ENCODE data around the gene DISP3.

DISP3 gene

DNA sequence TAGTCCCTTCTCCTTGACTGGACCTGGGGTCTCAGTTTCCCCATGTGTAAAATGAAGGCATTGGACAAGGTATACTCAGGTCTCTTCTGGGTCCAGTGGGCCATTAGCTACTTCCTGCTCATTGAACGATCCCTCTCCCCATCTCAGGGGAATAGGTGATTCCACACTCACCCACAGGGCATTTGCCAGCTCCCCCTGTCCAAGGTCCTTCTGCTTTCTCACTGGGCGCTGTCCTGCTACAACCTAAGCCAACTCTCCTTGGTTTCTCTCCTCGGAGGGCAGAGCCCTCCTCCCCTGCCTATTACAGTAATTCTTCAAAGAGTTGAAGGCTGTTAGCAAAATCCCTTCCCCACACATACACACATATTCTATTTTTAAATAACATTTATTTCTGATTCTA, 16.6 kb downstream of the DISP3 start:
- H3K4me3 ChIP-seq (ENCODE audit: low read length) = no peak overlapping the region
- H3K4me1 ChIP-seq (ENCODE audit: control insufficient read depth, insufficient read depth, low read length) = no peaks in the 10 kb centered on the region
- no peak overlapping the region for H3K9ac ChIP-seq (ENCODE audit: low read length)
- no peak overlapping the region for H3K27ac ChIP-seq (ENCODE audit: low read depth, low read length)
- no peaks in the 10 kb centered on the region for H3K27me3 ChIP-seq (ENCODE audit: control insufficient read depth, insufficient read depth, low read length)
- H3K36me3 ChIP-seq (ENCODE audit: control insufficient read depth, insufficient read depth, low read length) = no peaks in the 10 kb centered on the region

DNA sequence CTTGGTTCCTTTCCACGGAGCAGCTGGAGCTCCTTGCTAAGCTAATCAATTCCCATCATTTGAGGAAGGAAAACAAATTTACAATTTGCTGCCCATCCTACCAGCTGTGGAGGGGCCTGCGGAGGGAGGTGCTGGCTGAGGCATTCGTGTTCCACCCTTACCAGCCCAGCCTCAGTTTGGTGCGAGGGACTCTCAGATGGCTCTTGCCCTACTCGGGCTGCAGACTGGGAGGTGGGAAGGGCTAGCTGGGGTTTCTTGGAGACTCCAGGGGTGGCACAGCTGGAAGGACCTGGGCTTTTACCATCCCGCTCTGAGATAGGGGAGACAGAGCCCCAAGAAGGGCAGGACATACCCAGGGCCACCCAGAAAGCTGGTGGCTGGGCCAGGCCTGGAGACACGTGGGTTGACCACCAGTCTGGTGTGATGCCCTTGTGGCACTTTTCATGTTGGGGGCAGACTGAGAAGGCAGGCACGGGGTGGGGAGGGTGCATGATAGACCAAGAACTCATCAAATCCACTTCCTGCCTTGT, 17.7 kb downstream of the DISP3 start:
- H3K27me3 ChIP-seq (ENCODE audit: control insufficient read depth, insufficient read depth, low read length) = no peaks in the 10 kb centered on the region
- no peak overlapping the region for H3K9ac ChIP-seq (ENCODE audit: low read length)
- H3K4me1 ChIP-seq (ENCODE audit: control insufficient read depth, insufficient read depth, low read length) = no peaks in the 10 kb centered on the region
- no peaks in the 10 kb centered on the region for H3K36me3 ChIP-seq (ENCODE audit: control insufficient read depth, insufficient read depth, low read length)
- no peak overlapping the region for H3K27ac ChIP-seq (ENCODE audit: low read depth, low read length)
- H3K4me3 ChIP-seq (ENCODE audit: low read length) = no peak overlapping the region

DNA sequence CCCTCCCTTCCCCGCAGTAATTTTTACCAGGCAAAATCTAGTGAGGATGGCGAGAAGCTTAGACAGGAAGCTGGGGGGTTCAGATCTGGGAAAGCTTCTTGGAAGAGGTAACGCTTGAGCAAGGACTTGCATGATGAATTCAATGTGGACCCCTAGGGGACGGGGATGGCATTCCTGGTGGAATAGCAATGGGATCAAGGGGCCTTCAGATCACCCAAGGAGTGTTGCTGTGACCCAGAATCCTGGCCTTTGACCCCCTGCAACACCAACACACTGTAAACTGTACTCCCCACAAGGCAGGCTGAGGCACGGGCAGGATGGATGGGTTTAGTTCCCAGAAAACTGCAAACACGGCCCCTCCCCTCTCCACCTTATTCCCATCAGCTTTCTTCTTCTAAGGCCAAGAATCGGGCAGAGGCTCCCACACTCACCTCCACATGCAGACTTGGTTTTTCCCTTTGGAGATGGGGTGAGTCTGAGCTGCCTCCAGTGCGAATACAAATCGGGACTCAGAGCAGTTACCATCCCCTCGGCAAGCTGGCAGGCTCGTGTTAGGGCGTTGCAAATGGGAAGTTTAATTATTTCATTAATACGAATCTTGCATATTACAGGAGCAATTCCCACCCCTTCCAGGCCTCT, 20.1 kb downstream of the DISP3 start:
- no peaks in the 10 kb centered on the region for H3K4me1 ChIP-seq (ENCODE audit: control insufficient read depth, insufficient read depth, low read length)
- no peak overlapping the region for H3K4me3 ChIP-seq (ENCODE audit: low read length)
- no peak overlapping the region for H3K9ac ChIP-seq (ENCODE audit: low read length)
- H3K36me3 ChIP-seq (ENCODE audit: control insufficient read depth, insufficient read depth, low read length) = no peaks in the 10 kb centered on the region
- no peaks in the 10 kb centered on the region for H3K27me3 ChIP-seq (ENCODE audit: control insufficient read depth, insufficient read depth, low read length)
- H3K27ac ChIP-seq (ENCODE audit: low read depth, low read length) = no peak overlapping the region

DNA sequence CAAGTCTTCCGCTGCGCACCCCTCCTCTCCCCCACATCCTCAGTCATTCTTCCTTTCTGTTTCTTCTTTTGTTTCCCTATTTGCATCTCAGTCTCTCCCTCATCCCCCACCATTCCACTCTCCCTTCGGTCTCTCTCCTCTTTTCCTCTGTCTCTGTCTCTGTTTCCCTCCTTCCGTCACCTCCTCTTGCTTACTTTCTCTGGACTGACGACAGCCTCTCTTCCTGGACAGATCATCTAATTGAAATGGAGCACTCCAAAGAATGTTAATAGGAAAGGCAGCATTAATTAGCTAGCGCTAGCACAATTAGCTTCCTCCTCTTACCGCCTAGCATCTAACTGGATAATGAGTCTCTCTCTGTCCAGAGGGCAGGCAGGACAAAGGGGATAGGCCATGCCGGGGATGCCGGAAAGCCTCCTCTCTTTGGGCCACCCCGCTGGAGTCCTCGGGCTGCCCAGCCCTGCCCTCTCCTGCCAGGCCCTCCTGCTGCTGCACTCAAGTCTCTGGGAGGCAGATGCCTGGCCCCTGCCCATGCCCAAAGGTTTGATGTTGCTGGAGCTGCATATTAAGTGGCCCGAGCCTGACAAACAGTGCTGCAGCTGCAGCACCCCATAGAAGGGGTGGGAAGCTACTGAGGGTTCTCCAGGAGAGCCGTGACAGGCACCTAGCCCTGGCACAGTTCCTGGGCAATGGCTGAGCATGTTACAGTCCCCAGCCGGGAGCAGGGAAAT, 20.8 kb downstream of the DISP3 start:
- no peaks in the 10 kb centered on the region for H3K27me3 ChIP-seq (ENCODE audit: control insufficient read depth, insufficient read depth, low read length)
- H3K27ac ChIP-seq (ENCODE audit: low read depth, low read length) = no peak overlapping the region
- H3K4me3 ChIP-seq (ENCODE audit: low read length) = no peak overlapping the region

DNA sequence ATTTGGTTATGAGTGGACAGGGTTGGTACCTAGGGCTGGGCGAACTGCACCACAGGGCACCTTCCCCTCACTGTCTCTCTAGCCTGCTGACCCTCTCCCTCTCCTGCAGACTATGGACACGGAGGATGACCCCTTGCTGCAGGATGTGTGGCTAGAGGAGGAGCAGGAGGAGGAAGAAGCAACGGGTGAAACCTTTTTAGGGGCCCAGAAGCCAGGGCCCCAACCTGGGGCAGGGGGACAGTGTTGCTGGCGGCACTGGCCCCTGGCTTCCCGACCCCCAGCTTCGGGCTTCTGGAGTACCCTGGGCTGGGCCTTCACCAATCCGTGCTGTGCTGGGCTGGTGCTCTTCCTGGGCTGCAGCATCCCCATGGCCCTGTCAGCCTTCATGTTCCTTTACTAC, 21.9 kb downstream of the DISP3 start:
- H3K4me3 ChIP-seq (ENCODE audit: low read length) = no peak overlapping the region
- H3K27ac ChIP-seq (ENCODE audit: low read depth, low read length) = no peak overlapping the region
- no peaks in the 10 kb centered on the region for H3K27me3 ChIP-seq (ENCODE audit: control insufficient read depth, insufficient read depth, low read length)
- no peak overlapping the region for H3K9ac ChIP-seq (ENCODE audit: low read length)
- H3K4me1 ChIP-seq (ENCODE audit: control insufficient read depth, insufficient read depth, low read length) = no peaks in the 10 kb centered on the region
- no peaks in the 10 kb centered on the region for H3K36me3 ChIP-seq (ENCODE audit: control insufficient read depth, insufficient read depth, low read length)

More for the DNA sequence above, 20.8 kb downstream of the DISP3 start:
- H3K36me3 ChIP-seq (ENCODE audit: control insufficient read depth, insufficient read depth, low read length) = no peaks in the 10 kb centered on the region
- no peaks in the 10 kb centered on the region for H3K4me1 ChIP-seq (ENCODE audit: control insufficient read depth, insufficient read depth, low read length)
- no peak overlapping the region for H3K9ac ChIP-seq (ENCODE audit: low read length)

DNA sequence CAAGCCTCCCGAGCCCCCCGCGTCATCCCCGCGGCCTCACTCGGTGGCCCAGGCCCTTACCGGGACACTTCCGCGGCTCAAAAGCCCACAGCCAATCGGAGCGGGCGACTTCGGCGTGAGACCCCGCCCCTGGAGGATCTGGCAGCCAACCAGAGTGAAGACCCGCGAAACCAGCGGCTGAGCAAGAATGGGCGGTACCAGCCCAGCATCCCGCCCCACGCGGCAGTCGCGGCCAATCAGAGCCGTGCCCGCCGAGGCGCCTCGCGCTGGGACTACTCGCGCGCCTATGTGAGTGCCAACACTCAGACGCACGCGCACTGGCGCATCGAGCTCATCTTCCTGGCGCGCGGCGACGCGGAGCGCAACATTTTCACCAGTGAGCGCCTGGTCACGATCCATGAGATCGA, 22.5 kb downstream of the DISP3 start:
- Histone ChIP-seq H3K4me3 (ENCODE audit: low read length) (no peak overlapping the region), H3K27me3 (ENCODE audit: control insufficient read depth, insufficient read depth, low read length) (no peaks in the 10 kb centered on the region), H3K4me1 (ENCODE audit: control insufficient read depth, insufficient read depth, low read length) (no peaks in the 10 kb centered on the region), H3K36me3 (ENCODE audit: control insufficient read depth, insufficient read depth, low read length) (no peaks in the 10 kb centered on the region), H3K27ac (ENCODE audit: low read depth, low read length) (no peak overlapping the region), H3K9ac (ENCODE audit: low read length) (no peak overlapping the region)

DNA sequence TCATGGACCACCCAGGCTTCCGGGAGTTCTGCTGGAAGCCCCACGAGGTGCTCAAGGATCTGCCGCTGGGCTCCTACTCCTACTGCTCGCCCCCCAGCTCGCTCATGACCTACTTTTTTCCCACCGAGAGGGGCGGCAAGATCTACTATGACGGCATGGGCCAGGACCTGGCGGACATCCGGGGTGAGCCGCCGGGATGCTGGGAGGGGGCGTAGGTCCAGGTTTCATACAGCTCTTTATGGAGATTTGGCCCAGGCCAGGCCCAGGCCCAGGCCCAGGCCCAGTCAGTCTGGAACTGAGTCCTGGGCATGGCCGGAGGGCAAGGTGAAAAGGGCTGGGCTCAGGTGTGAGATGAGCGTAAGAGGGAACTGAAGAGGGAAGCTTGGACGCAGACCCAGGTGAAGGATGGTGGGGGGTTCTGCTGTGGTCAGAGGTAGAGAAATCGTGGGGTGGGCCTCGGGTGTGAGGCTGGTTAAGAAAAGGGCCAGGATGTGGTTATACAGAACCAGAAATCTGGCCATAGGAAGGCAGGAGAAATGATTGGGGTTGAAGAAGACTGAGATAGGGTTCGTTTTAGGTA, 23.0 kb downstream of the DISP3 start:
- Histone ChIP-seq H3K27ac (ENCODE audit: low read depth, low read length) (no peak overlapping the region), H3K9ac (ENCODE audit: low read length) (no peak overlapping the region), H3K4me1 (ENCODE audit: control insufficient read depth, insufficient read depth, low read length) (no peaks in the 10 kb centered on the region), H3K4me3 (ENCODE audit: low read length) (no peak overlapping the region), H3K27me3 (ENCODE audit: control insufficient read depth, insufficient read depth, low read length) (no peaks in the 10 kb centered on the region), H3K36me3 (ENCODE audit: control insufficient read depth, insufficient read depth, low read length) (no peaks in the 10 kb centered on the region)

DNA sequence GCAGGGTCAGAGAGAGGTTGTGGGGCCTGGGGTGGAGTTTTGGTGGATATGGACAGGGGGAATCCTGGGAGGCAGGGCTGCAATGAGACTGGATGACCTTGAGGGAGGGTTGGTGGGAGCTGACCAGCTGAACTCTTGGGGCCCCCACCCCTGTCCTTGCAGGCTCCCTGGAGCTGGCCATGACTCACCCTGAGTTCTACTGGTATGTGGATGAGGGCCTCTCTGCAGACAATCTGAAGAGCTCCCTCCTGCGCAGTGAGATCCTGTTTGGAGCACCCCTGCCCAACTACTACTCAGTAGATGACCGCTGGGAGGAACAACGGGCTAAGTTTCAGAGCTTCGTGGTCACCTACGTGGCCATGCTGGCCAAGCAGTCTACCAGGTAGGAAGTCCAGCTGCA, 23.6 kb downstream of the DISP3 start:
- Histone ChIP-seq H3K4me1 (ENCODE audit: control insufficient read depth, insufficient read depth, low read length) (no peaks in the 10 kb centered on the region), H3K36me3 (ENCODE audit: control insufficient read depth, insufficient read depth, low read length) (no peaks in the 10 kb centered on the region), H3K4me3 (ENCODE audit: low read length) (no peak overlapping the region), H3K27me3 (ENCODE audit: control insufficient read depth, insufficient read depth, low read length) (no peaks in the 10 kb centered on the region), H3K9ac (ENCODE audit: low read length) (no peak overlapping the region), H3K27ac (ENCODE audit: low read depth, low read length) (no peak overlapping the region)

DNA sequence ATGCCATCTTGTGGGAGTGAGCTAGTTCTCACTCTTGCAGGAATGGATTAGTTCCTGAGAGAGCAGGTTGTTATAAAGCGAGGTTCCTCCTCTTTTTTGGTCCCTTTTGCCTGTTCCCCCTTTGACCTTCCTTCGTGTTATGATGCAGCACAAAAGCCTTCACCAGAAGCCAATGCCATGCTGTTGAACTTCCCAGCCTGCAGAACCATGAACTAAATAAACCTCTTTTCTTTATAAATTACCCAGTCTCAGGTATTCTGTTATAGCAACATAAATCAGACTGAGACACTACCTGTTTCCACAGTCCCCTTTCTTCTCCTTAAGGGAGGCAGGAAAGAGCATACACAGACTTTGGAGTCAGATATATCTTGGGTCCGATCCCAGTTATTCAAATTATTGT, 25.6 kb downstream of the DISP3 start:
- Histone ChIP-seq H3K4me3 (ENCODE audit: low read length) (no peak overlapping the region), H3K9ac (ENCODE audit: low read length) (no peak overlapping the region), H3K36me3 (ENCODE audit: control insufficient read depth, insufficient read depth, low read length) (no peaks in the 10 kb centered on the region), H3K4me1 (ENCODE audit: control insufficient read depth, insufficient read depth, low read length) (no peaks in the 10 kb centered on the region), H3K27ac (ENCODE audit: low read depth, low read length) (no peak overlapping the region), H3K27me3 (ENCODE audit: control insufficient read depth, insufficient read depth, low read length) (no peaks in the 10 kb centered on the region)

DNA sequence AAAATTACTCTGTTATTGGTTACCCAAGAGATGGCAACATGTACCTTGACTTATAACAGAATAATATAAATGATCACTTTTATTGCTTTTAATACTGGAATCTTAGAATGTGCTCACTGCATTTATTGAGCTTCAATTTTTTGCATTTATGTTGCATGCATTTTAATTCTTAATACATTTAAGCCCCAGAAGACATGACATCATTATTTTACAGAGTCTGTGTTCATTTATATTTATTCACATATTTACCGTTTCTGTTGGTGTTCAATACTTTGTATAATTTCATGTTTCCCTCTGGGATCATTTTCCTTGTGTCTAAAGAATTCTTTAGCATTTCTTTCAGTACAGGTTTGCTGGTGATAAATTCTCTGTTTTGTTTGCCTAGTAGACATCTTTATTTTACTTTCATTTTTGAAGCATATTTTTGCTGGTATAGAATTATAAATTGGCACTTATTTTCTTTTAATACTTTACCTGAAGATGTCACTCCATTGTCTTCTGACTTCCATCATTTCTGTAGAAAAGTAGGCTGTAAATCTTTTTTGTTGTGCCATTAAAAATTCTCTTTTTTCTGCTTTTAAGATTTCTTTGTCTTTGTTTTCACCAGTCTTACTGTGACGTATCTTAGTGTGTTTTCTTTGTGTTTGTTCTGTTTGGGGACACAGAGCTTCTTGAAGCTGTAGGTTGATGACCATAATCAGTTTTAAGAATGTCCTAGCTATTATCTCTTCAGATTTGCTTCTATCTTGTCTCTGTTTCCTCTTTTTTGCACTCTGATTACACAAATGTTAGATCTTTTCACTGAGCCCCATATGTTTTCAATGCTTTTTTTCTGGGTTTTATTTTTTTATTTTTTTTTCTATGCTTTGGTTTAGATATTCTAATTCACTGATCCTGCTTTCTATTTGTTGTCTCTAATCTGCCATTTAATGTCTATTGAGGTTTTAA, 26.9 kb downstream of the DISP3 start:
- Histone ChIP-seq H3K27me3 (ENCODE audit: control insufficient read depth, insufficient read depth, low read length) (no peaks in the 10 kb centered on the region), H3K4me3 (ENCODE audit: low read length) (no peak overlapping the region), H3K36me3 (ENCODE audit: control insufficient read depth, insufficient read depth, low read length) (no peaks in the 10 kb centered on the region), H3K9ac (ENCODE audit: low read length) (no peak overlapping the region), H3K4me1 (ENCODE audit: control insufficient read depth, insufficient read depth, low read length) (no peaks in the 10 kb centered on the region), H3K27ac (ENCODE audit: low read depth, low read length) (no peak overlapping the region)

DNA sequence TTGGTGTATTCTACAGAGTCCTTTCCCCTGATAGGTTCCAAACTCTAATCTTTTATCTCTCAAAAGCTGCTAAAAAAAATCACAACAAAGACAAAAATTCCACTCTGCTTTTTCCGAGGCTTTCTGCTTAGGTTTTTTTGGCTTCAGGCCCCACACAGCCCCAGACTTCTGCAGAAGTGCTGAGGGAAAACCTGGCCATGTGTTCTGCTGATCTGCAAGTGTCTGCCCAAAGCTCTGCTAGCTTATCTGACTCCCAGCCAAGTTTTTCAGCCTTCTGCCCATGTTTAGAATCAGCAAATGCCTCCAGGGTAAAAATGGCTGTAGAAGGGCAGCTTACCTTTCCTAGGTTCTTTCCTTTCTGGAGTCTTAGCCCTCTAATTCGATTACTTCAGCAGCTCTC, 28.4 kb downstream of the DISP3 start:
- H3K27me3 ChIP-seq (ENCODE audit: control insufficient read depth, insufficient read depth, low read length) = no peaks in the 10 kb centered on the region
- H3K36me3 ChIP-seq (ENCODE audit: control insufficient read depth, insufficient read depth, low read length) = no peaks in the 10 kb centered on the region
- H3K4me3 ChIP-seq (ENCODE audit: low read length) = no peak overlapping the region
- no peak overlapping the region for H3K9ac ChIP-seq (ENCODE audit: low read length)
- H3K4me1 ChIP-seq (ENCODE audit: control insufficient read depth, insufficient read depth, low read length) = no peaks in the 10 kb centered on the region
- H3K27ac ChIP-seq (ENCODE audit: low read depth, low read length) = no peak overlapping the region

DNA sequence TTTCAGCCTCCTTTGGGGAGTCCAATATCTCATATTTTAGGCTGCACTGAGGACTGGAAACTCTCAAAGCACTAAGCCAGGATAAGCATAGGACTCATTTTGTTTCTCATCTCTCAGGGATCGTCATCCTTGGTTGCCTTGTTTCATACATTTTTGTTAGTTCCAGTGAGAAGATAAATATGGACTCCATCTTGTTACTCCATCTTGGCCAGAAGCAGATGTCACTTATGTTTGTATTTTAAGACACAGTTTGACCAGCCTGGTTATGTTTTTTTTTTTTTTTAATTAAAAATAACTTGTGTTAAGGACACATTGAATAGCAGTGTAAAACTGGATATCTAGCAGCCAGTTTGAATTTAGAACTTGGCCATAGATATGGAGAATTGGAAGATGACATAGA, 34.7 kb downstream of the DISP3 start:
- Histone ChIP-seq H3K9ac (ENCODE audit: low read length) (no peak overlapping the region), H3K36me3 (ENCODE audit: control insufficient read depth, insufficient read depth, low read length) (no peaks in the 10 kb centered on the region), H3K27me3 (ENCODE audit: control insufficient read depth, insufficient read depth, low read length) (no peaks in the 10 kb centered on the region), H3K4me3 (ENCODE audit: low read length) (no peak overlapping the region), H3K27ac (ENCODE audit: low read depth, low read length) (no peak overlapping the region), H3K4me1 (ENCODE audit: control insufficient read depth, insufficient read depth, low read length) (no peaks in the 10 kb centered on the region)
